HepG2 (cell line): Measurements from ENCODE around the gene NUDT6. TPM values are rescaled to one million over a fixed set of nuclear protein-coding genes. Genes with fewer than 3 reads are reported as not detected.

Experiments
- ARNT2 ChIP-seq: sonication (generic); formaldehyde crosslinking; IDR thresholded peaks from 2 replicates; pipeline ENCODE4 v1.8.0; 2022; ENCODE audit warnings: mild to moderate bottlenecking, low read depth, missing genetic modification reagents, moderate library complexity
- CBFB ChIP-seq: sonication (generic); formaldehyde crosslinking; IDR thresholded peaks from 2 replicates; pipeline ENCODE4 v1.4.0; 2020; ENCODE audit warnings: missing genetic modification reagents
- MED8 ChIP-seq: sonication (generic); formaldehyde crosslinking; IDR thresholded peaks from 2 replicates; pipeline ENCODE4 v1.8.1; 2023; ENCODE audit warnings: mild to moderate bottlenecking, missing genetic modification reagents; ENCODE audit not compliant: insufficient replicate concordance
- MEF2D ChIP-seq: sonication (generic); formaldehyde crosslinking; IDR thresholded peaks from 2 replicates; pipeline ENCODE4 v1.5.1; 2020; ENCODE audit warnings: mild to moderate bottlenecking, missing genetic modification reagents
- SMARCE1 ChIP-seq: fragments of 450-650 bp; IDR thresholded peaks from 2 replicates; pipeline ENCODE4 v1.6.1; 2017; ENCODE audit warnings: borderline replicate concordance
- SMYD3 ChIP-seq: sonication (generic); formaldehyde crosslinking; IDR thresholded peaks from 2 replicates; pipeline ENCODE4 v1.8.1; 2023; ENCODE audit warnings: mild to moderate bottlenecking, missing genetic modification reagents
- ZBTB7B ChIP-seq: sonication (generic); formaldehyde crosslinking; IDR thresholded peaks from 2 replicates; pipeline ENCODE4 v1.4.0; 2020; ENCODE audit warnings: missing genetic modification reagents
- ZFP90 ChIP-seq: sonication (generic); formaldehyde crosslinking; IDR thresholded peaks from 2 replicates; pipeline ENCODE4 v1.8.0; 2022; ENCODE audit warnings: missing genetic modification reagents, mild to moderate bottlenecking, inconsistent platforms, borderline replicate concordance
- ZNF318 ChIP-seq: sonication (generic); formaldehyde crosslinking; IDR thresholded peaks from 2 replicates; pipeline ENCODE4 v1.4.0; 2020; ENCODE audit warnings: mild to moderate bottlenecking, missing genetic modification reagents
- ZNF33A ChIP-seq: sonication (generic); formaldehyde crosslinking; IDR thresholded peaks from 2 replicates; pipeline ENCODE4 v1.5.1; 2020; ENCODE audit warnings: missing genetic modification reagents, mild to moderate bottlenecking, moderate library complexity, borderline replicate concordance
- ZNF496 ChIP-seq: sonication (generic); formaldehyde crosslinking; IDR thresholded peaks from 2 replicates; pipeline ENCODE4 v1.8.1; 2023; ENCODE audit warnings: mild to moderate bottlenecking, moderate library complexity, missing genetic modification reagents; ENCODE audit not compliant: insufficient replicate concordance
- ZNF598 ChIP-seq: sonication (generic); formaldehyde crosslinking; IDR thresholded peaks from 2 replicates; pipeline ENCODE4 v1.5.1; 2020; ENCODE audit warnings: mild to moderate bottlenecking, missing genetic modification reagents, borderline replicate concordance
- ZNF761 ChIP-seq: sonication (generic); formaldehyde crosslinking; conservative IDR thresholded peaks from 2 replicates; pipeline ENCODE4 v1.4.0; 2020; ENCODE audit warnings: mild to moderate bottlenecking, missing genetic modification reagents
- polyA plus RNA-seq, 8 experiments: library from polyadenylated mRNA; depleted of rRNA in 3 of 8; stranded (reverse) in 7 of 8; unstranded in 1 of 8; fragments of >200 nt; fragmentation: Illumina TruSeq in 4 of 8; extraction: Trizol in 4 of 8; gene quantifications; 2 replicates each; pipeline versions ENCODE4 v1.2.1 to v1.2.3, GENCODE V29; 2011 to 2016; ENCODE audit warnings: low read depth in 4 of 8, missing spikeins in 1 of 8, mixed read lengths in 1 of 8; ENCODE audit not compliant: insufficient read depth in 1 of 8
- total RNA-seq, 5 experiments: library from RNA; depleted of rRNA; stranded (reverse); fragments of >200 nt; fragmentation: Illumina TruSeq; extraction: Trizol; gene quantifications; 2 replicates each; pipeline ENCODE4 v1.2.3, GENCODE V29; 2016; ENCODE audit warnings: low read depth in 1 of 5
- TF ChIP-seq, protein P1 (sequence below): sonication (generic); formaldehyde crosslinking; IDR thresholded peaks from 2 replicates; pipeline ENCODE4 v1.4.0; 2020; ENCODE audit warnings: missing genetic modification reagents
- TF ChIP-seq, protein P2 (sequence below): sonication (generic); formaldehyde crosslinking; IDR thresholded peaks from 2 replicates; pipeline ENCODE4 v1.8.0; 2022; ENCODE audit warnings: mild to moderate bottlenecking, missing genetic modification reagents

The NUDT6 gene
- total and polyA plus RNA-seq, 2 of the 13 experiments (the other 11 are each of a cell fraction or from before 2014, with no cell fraction given), result 4.8 to 8.3 TPM

DNA sequence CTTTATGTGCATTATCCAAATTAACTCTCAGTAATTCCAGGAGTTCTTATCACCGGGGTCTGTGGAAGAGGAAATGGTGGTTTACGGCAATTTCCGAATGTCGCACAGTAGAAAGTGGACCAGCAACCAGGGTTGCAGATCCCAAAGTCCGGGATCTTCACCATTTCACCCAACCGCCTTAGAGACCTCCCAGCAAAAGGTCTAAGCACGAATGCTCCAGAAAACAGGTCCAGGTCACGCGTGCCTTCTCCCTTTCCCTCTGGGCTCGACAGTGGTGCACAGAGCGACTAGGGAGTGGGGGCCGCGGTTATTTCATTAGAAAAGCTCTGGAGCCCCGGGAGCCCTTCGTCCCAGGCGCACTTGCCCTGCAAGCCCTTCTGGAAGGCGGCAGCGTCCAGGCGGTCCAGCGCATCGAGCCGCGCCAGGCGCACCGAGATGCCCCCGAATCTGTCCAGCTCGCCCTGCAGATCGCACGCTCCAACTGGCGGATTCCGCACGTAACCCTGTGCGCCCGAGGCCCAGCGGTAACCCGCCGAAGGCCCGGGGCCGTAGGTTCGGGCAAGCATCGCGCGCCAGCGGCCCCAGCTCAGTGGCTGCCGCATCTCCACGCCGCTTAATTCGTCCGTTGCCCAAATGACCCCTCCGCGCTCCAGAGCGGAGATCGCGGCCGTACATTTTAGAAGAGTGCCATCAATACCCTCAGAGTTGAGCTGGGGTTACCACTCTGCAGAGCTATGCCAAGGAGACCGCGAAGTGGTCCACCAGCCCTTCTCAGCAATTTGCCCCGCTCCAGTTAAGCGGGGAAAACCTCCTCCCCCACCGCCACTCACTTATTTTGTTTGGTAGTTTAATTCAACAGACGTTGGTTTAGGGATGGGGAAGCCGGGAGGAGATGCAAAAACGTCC, at the start of gene NUDT6 (continued):
- TF ChIP-seq ZBTB7B (CRISPR knock-in tag), result no peak
- 0 out of 2 replicates have a peak, but pooled peaks have one; percentile 53 for TF ChIP-seq ZNF761
- TF ChIP-seq ZNF496 (CRISPR knock-in tag), result no peak
- TF ChIP-seq ZNF318, result no peak
- TF ChIP-seq ZFP90 (CRISPR knock-in tag), result no peak
- TF ChIP-seq MED8 (CRISPR knock-in tag), result peak; percentile 29
- peak; percentile 35; the same call in 1 of the 2 replicates for TF ChIP-seq SMYD3 (CRISPR knock-in tag)
- TF ChIP-seq, protein P1, sequence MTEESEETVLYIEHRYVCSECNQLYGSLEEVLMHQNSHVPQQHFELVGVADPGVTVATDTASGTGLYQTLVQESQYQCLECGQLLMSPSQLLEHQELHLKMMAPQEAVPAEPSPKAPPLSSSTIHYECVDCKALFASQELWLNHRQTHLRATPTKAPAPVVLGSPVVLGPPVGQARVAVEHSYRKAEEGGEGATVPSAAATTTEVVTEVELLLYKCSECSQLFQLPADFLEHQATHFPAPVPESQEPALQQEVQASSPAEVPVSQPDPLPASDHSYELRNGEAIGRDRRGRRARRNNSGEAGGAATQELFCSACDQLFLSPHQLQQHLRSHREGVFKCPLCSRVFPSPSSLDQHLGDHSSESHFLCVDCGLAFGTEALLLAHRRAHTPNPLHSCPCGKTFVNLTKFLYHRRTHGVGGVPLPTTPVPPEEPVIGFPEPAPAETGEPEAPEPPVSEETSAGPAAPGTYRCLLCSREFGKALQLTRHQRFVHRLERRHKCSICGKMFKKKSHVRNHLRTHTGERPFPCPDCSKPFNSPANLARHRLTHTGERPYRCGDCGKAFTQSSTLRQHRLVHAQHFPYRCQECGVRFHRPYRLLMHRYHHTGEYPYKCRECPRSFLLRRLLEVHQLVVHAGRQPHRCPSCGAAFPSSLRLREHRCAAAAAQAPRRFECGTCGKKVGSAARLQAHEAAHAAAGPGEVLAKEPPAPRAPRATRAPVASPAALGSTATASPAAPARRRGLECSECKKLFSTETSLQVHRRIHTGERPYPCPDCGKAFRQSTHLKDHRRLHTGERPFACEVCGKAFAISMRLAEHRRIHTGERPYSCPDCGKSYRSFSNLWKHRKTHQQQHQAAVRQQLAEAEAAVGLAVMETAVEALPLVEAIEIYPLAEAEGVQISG, result peak; percentile 68; the same call in 1 of the 2 replicates
- no peak for TF ChIP-seq SMARCE1
- TF ChIP-seq ZNF33A, result no peak
- TF ChIP-seq, protein P2, sequence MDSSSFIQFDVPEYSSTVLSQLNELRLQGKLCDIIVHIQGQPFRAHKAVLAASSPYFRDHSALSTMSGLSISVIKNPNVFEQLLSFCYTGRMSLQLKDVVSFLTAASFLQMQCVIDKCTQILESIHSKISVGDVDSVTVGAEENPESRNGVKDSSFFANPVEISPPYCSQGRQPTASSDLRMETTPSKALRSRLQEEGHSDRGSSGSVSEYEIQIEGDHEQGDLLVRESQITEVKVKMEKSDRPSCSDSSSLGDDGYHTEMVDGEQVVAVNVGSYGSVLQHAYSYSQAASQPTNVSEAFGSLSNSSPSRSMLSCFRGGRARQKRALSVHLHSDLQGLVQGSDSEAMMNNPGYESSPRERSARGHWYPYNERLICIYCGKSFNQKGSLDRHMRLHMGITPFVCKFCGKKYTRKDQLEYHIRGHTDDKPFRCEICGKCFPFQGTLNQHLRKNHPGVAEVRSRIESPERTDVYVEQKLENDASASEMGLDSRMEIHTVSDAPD (CRISPR knock-in tag), result no peak; the same call in 1 of the 2 replicates
- TF ChIP-seq ARNT2, result no peak
- TF ChIP-seq ZNF598, result no peak; the same call in none of the 2 replicates
- TF ChIP-seq MEF2D (CRISPR knock-in tag), result peak; percentile 25
- TF ChIP-seq CBFB (CRISPR knock-in tag), result no peak
